ENCODE data around the gene DUSP10. TPM values are rescaled to one million over a fixed set of nuclear protein-coding genes. Genes with fewer than 3 reads are reported as not detected.

Gene DUSP10
- total RNA-seq = 100 to 1,000 TPM in 1 of 2 donors, 10 to 100 TPM in 1; 95.6 to 107 TPM
- 23.9 to 247 reads per million in 2 donors for total RNA-seq

- Mint-ChIP-seq H3K4me3 (no peak within 1 kb of the TSS), H3K36me3 (ENCODE audit: low read depth) (peaks cover 7% of the 10 kb centered on the region), H3K27ac (no peak within 1 kb of the TSS), H3K27me3 (no peaks in the 10 kb centered on the region), H3K4me1 (peaks cover 23% of the 10 kb centered on the region)
- DNase-seq (peak; percentile 90 to 98 (median 96)), ATAC-seq (peak; percentile 87)
- no peaks in the 10 kb centered on the region for H3K9me3 ChIP-seq (ENCODE audit: control insufficient read depth, low read length, poor library complexity, severe bottlenecking)
These were observed at the start of gene DUSP10 for GRCh38 chr1:221741703-221742554. Gene DUSP10 (minus strand): TSS chr1:221742089. CDS start chr1:221739744, 2,345 bp downstream.

GRCh38 chr1:221788466-221788865, 46.6 kb upstream of the DUSP10 start:
- H3K27ac Mint-ChIP-seq = no peak overlapping the region
- no peaks in the 10 kb centered on the region for H3K27me3 Mint-ChIP-seq
- no peaks in the 10 kb centered on the region for H3K9me3 ChIP-seq (ENCODE audit: control insufficient read depth, low read length, poor library complexity, severe bottlenecking)
- no peak overlapping the region for H3K4me3 Mint-ChIP-seq
- ATAC-seq = no peak
- H3K36me3 Mint-ChIP-seq (ENCODE audit: low read depth) = no peaks in the 10 kb centered on the region
- H3K4me1 Mint-ChIP-seq = peaks cover 8% of the 10 kb centered on the region
- DNase-seq = no peak

- DNase-seq = no peak
- Mint-ChIP-seq H3K27me3 (no peaks in the 10 kb centered on the region), H3K4me3 (no peak overlapping the region), H3K27ac (no peak overlapping the region), H3K4me1 (peaks cover 16% of the 10 kb centered on the region), H3K36me3 (ENCODE audit: low read depth) (no peaks in the 10 kb centered on the region)
- H3K9me3 ChIP-seq (ENCODE audit: control insufficient read depth, low read length, poor library complexity, severe bottlenecking) = no peaks in the 10 kb centered on the region
- no peak for ATAC-seq
These were observed 44.8 kb upstream of the DUSP10 start for GRCh38 chr1:221786647-221787046.

- Mint-ChIP-seq H3K4me1 (peaks cover 34% of the 10 kb centered on the region), H3K4me3 (peak overlapping the region; percentile 81), H3K36me3 (ENCODE audit: low read depth) (no peaks in the 10 kb centered on the region), H3K27me3 (no peaks in the 10 kb centered on the region), H3K27ac (peak overlapping the region; percentile 89)
- ATAC-seq (peak; percentile 87), DNase-seq (no peak)
- no peaks in the 10 kb centered on the region for H3K9me3 ChIP-seq (ENCODE audit: control insufficient read depth, low read length, poor library complexity, severe bottlenecking)
These were observed 42.0 kb upstream of the DUSP10 start for GRCh38 chr1:221783936-221784335.

- no peaks in the 10 kb centered on the region for H3K9me3 ChIP-seq (ENCODE audit: control insufficient read depth, low read length, poor library complexity, severe bottlenecking)
- peak; percentile 82 for ATAC-seq
- H3K27me3 Mint-ChIP-seq = no peaks in the 10 kb centered on the region
- no peaks in the 10 kb centered on the region for H3K36me3 Mint-ChIP-seq (ENCODE audit: low read depth)
- peaks cover 39% of the 10 kb centered on the region for H3K4me1 Mint-ChIP-seq
- H3K27ac Mint-ChIP-seq = peak overlapping the region; percentile 89
- H3K4me3 Mint-ChIP-seq = peak overlapping the region; percentile 81
- DNase-seq = no peak
These were observed 41.5 kb upstream of the DUSP10 start for GRCh38 chr1:221783437-221783836.

GRCh38 chr1:221782970-221783369, 41.1 kb upstream of the DUSP10 start:
- Mint-ChIP-seq H3K27ac (peak overlapping the region; percentile 89), H3K27me3 (no peaks in the 10 kb centered on the region), H3K4me3 (peak overlapping the region; percentile 81), H3K36me3 (ENCODE audit: low read depth) (no peaks in the 10 kb centered on the region), H3K4me1 (peaks cover 44% of the 10 kb centered on the region)
- no peaks in the 10 kb centered on the region for H3K9me3 ChIP-seq (ENCODE audit: control insufficient read depth, low read length, poor library complexity, severe bottlenecking)
- ATAC-seq (no peak), DNase-seq (no peak)

GRCh38 chr1:221782477-221782876, 40.6 kb upstream of the DUSP10 start:
- H3K9me3 ChIP-seq (ENCODE audit: control insufficient read depth, low read length, poor library complexity, severe bottlenecking) = no peaks in the 10 kb centered on the region
- no peak overlapping the region for H3K4me3 Mint-ChIP-seq
- H3K27ac Mint-ChIP-seq = peak overlapping the region; percentile 89
- H3K27me3 Mint-ChIP-seq = no peaks in the 10 kb centered on the region
- ATAC-seq = no peak
- H3K4me1 Mint-ChIP-seq = peaks cover 49% of the 10 kb centered on the region
- no peaks in the 10 kb centered on the region for H3K36me3 Mint-ChIP-seq (ENCODE audit: low read depth)
- DNase-seq = no peak

- Mint-ChIP-seq H3K36me3 (ENCODE audit: low read depth) (no peaks in the 10 kb centered on the region), H3K4me1 (peaks cover 56% of the 10 kb centered on the region), H3K4me3 (no peak overlapping the region), H3K27ac (no peak overlapping the region), H3K27me3 (no peaks in the 10 kb centered on the region)
- no peaks in the 10 kb centered on the region for H3K9me3 ChIP-seq (ENCODE audit: control insufficient read depth, low read length, poor library complexity, severe bottlenecking)
- no peak for DNase-seq
- ATAC-seq = no peak
These were observed 39.3 kb upstream of the DUSP10 start for GRCh38 chr1:221781102-221781755.

GRCh38 chr1:221780175-221780574, 38.3 kb upstream of the DUSP10 start:
- Mint-ChIP-seq H3K4me3 (no peak overlapping the region), H3K36me3 (ENCODE audit: low read depth) (no peaks in the 10 kb centered on the region), H3K27ac (no peak overlapping the region), H3K27me3 (no peaks in the 10 kb centered on the region), H3K4me1 (peaks cover 59% of the 10 kb centered on the region)
- no peak for ATAC-seq
- no peaks in the 10 kb centered on the region for H3K9me3 ChIP-seq (ENCODE audit: control insufficient read depth, low read length, poor library complexity, severe bottlenecking)
- no peak for DNase-seq

GRCh38 chr1:221779771-221780170, 37.9 kb upstream of the DUSP10 start:
- ATAC-seq = no peak
- no peak overlapping the region for H3K4me3 Mint-ChIP-seq
- H3K9me3 ChIP-seq (ENCODE audit: control insufficient read depth, low read length, poor library complexity, severe bottlenecking) = no peaks in the 10 kb centered on the region
- H3K27me3 Mint-ChIP-seq = no peaks in the 10 kb centered on the region
- peak overlapping the region; percentile 92 for H3K27ac Mint-ChIP-seq
- DNase-seq = no peak
- no peaks in the 10 kb centered on the region for H3K36me3 Mint-ChIP-seq (ENCODE audit: low read depth)
- H3K4me1 Mint-ChIP-seq = peaks cover 59% of the 10 kb centered on the region

GRCh38 chr1:221778535-221779142, 36.8 kb upstream of the DUSP10 start:
- Mint-ChIP-seq H3K4me1 (peaks cover 53% of the 10 kb centered on the region), H3K27me3 (no peaks in the 10 kb centered on the region), H3K4me3 (peak overlapping the region; percentile 77), H3K36me3 (ENCODE audit: low read depth) (no peaks in the 10 kb centered on the region), H3K27ac (peak overlapping the region; percentile 92)
- DNase-seq (no peak), ATAC-seq (peak; percentile 42)
- no peaks in the 10 kb centered on the region for H3K9me3 ChIP-seq (ENCODE audit: control insufficient read depth, low read length, poor library complexity, severe bottlenecking)

- DNase-seq (no peak), ATAC-seq (peak; percentile 11)
- no peaks in the 10 kb centered on the region for H3K9me3 ChIP-seq (ENCODE audit: control insufficient read depth, low read length, poor library complexity, severe bottlenecking)
- Mint-ChIP-seq H3K4me1 (peaks cover 48% of the 10 kb centered on the region), H3K27me3 (no peaks in the 10 kb centered on the region), H3K36me3 (ENCODE audit: low read depth) (no peaks in the 10 kb centered on the region), H3K4me3 (peak overlapping the region; percentile 77), H3K27ac (peak overlapping the region; percentile 92)
These were observed 36.2 kb upstream of the DUSP10 start for GRCh38 chr1:221778125-221778524.

GRCh38 chr1:221777431-221778072, 35.7 kb upstream of the DUSP10 start:
- DNase-seq (peak in 2 of 3 donors; percentile 18 to 20), ATAC-seq (peak; percentile 87)
- Mint-ChIP-seq H3K36me3 (ENCODE audit: low read depth) (no peaks in the 10 kb centered on the region), H3K27me3 (no peaks in the 10 kb centered on the region), H3K4me1 (peaks cover 44% of the 10 kb centered on the region), H3K27ac (peak overlapping the region; percentile 92), H3K4me3 (peak overlapping the region; percentile 77)
- no peaks in the 10 kb centered on the region for H3K9me3 ChIP-seq (ENCODE audit: control insufficient read depth, low read length, poor library complexity, severe bottlenecking)
